Measurements from ENCODE around the gene C1orf167.
A peak's percentile ranks its signal among the peaks of the same experiment; 100 is the strongest.
"Not testable (repeated sequence)": the region's sequence is repeated elsewhere in the genome, so short reads cannot be mapped to it uniquely, and the experiment has no call there.

Gene C1orf167

DNA sequence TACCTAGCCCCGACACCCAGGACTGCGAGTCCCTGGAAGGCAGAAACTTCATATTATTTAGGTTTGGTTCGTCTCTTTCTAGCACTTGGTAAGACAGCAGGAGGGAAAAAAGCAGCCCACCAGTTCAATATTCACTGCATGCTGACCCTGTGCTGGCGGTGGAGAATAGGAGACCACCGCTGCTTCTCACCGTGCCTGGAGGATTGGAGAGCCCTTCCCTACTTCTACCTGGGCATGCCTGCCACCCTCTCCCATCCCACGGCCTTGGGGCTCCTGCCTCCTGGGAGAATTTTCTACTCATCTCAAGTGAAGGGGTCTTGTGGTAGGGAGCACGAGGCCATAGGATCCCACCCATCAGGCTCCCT, 38.4 kb downstream of the C1orf167 start:
- DNase-seq (ENCODE audit: low read depth), result no peak

DNA sequence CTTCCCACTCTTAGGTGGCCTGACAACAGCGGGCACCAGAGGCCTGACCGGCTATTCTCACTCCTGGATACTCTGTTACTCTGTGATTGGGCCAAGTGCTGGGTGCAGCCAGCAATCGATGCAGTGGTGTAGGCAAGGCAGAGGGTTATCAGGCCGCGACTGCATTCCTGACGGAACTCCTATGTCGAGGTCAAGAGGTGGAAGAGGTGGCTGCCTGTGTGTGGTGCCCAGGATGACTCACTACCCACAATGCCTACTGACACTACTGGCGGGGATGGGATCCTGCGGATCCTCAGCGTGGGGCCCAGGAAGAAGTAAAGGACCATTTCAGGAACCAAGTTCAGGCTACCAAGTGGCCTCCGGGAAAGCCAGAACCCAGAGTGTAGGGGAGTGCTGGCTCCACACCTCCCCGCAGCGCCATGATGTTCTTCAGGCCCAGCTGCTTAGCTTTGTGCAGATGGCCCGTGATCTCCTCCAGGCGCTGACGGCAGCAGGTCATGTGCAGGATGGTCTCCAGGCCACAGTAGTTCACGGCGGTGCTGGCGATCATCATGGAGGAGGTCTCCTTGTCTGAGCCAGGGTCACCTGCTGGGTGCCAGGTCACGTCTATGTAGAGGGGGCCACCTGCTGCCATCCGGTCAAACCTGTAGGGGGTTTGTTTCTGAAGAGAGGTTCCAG, 38.9 kb downstream of the C1orf167 start:
- no peak for DNase-seq (ENCODE audit: low read depth)

DNA sequence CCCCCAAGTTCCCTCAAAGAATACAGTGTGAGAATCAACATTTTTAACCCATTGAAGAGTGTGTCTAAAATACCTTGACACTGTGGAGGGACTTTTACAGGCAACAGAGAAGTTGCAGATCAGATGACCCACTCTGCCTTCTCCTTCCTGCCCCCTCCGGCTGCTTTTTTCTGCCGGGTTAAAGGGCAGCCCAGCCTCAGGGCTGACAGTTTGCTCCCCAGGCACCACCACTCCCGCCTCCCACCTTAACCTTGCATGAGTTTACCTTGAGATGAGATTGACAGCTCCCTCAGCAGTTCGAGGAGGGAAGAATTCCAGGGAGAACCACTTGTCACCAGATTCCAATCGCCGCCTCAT, 40.6 kb downstream of the C1orf167 start:
- no peak for DNase-seq (ENCODE audit: low read depth)

DNA sequence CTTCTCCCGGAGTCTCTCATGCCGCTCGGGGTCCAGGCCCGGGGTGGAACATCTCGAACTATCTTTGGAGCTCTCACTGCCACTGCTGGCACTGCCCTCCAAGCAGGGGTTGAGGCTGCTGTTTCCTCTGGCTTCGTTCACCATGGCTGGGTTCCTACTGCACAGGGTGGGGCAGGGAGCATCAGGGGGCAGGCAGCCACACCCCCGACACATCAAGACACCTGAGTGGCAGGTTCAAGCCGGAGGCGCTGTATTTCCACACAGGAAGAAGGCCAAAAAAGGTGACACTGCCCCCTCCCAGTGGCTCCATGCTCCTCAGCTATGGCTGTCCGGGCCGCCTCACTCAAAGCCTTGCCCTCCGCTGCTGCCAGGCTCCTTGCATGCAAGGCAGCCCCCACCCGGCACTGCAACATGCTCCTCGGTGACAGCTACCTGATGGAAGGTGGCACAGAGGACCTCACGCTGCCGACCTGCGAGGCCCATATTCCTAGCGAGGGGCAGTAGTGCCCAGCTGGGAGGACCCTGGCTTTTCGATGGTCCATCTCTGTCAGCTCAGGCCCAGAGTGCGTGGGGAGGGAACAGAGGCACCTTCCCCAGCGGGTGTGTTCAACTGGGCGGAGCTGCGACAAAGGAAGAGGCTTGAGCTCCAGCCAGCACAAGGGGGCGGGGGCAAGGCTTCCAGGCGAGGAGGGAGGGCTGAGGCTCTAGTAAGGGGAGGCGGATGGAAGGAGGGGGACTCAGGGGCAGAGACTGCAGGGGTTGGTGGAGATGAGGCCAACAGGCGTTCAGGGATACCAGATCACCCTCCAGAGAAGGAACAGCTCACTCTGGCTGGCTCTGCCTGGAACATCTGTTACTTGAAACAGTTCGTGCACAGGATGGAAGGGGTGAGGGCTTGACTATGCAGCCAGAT, 41.2 kb downstream of the C1orf167 start:
- DNase-seq (ENCODE audit: low read depth), result peak; percentile 58

DNA sequence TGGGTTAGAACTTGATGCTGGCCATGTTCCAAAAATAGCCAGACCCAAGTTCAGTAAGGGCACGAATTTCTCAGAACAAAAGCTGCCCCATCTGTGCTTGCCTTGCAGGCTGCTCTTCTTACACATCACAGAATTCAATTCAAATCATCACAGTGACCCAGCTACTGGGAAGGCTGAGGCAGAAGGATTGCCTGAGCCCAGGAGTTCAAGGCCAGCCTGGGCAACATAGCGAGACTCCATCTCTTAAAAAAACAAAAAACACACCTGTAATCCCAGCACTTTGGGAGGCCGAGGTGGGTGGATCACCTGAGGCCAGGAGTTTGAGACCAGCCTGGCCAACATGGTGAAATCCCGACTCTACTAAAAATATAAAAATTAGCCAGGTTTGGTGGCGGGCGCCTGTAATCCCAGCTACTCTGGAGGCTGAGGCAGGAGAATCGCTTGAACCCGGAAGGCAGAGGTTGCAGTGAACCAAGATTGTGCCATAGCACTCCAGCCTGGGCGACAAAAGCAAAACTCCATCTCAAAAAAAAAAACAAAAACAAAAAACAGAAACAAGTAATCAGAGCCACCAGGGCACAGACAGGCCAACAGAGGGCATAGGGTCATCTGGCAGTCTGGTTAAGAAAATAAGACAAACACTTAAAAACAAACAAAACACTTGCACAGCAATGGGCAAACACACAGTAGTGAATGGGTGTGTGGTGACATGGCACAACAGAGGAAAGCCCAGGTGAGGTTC, 42.1 kb downstream of the C1orf167 start:
- DNase-seq (ENCODE audit: low read depth), result not testable (repeated sequence)

DNA sequence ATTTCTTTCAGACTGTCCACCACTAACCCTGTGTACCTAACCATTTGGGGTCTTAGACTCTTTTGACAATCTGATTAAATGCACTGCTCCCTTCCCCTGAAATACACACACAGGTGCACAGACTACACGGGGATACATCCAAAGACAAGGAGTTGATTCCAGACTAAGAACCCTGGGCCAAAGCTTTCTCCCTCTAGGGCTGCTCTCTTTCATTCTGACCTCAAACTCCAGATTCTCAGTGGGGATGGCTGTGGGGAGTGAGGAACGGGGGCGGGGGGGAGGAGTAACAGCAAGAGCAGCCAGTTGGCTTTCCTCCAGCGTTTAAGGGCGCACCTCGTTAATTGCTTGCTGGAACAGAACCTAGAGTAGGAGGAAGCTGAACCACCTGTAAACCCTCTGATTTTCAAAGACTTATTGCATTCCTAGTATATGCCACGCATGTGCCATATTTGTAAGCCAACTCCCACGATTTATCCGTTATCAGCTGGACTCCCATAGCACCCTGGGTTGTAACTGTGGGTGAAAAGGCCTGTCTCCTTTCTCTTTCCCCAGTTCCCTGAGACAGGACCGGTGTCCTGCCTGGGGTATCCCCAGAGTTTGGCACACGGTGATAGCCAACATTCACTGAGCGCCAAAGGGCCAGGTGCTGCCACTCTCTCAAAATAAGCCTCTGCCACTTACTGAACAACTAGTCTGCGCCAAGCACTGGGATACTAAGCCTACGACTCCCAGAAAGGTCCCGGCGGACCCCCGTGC, 42.9 kb downstream of the C1orf167 start:
- DNase-seq (ENCODE audit: low read depth), result no peak

DNA sequence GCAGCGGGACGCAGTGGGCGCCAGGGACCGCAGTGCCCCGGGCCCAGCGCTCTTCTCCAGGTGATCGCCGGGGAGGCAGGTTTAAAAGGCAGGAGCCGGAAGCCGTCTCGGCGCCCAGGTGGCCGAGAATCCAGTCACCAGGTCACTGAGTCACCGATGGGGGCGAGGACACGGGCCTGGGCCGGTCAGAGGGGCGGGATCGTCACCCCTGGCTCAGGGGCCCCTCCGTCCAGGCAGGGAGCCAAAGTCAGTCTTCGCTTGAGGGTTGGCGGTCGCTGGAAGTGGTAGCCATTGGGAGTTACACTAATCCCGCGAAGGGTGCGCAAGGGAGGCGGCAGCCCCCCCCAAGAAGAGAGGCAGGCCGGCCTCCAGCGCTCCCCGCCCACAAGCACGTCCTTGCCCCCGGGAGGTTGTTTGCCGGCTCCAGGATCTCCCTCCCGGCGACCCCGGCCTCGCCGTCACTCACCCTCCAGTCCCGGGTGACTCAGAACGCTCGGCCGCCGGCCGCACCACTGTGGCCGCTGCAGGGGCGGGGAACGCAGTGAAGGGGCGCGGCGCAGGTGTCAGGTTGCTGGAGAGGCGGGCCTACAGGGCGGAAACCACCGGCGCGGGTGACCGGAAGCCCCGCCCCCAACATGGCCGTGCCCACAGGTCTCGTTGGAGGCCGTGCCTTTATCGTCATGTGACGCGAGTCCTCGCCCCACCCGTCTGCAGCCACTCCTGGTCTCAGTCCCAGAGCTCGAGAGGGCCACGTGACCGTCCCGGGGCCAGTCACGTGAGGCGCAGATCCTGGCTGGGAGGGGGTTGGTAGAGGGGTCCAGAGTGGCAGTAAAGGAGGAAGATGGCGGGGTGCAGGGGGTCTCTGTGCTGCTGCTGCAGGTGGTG, 43.7 kb downstream of the C1orf167 start, which contains the start of the genes CLCN6 and MTHFR:
TSS of gene CLCN6 (plus strand) at position 770 of the 885 bp plus-strand sequence. CDS start at position 842, 72 bp downstream.
TSS of gene MTHFR (minus strand) at position 543 of the 885 bp plus-strand sequence. CDS start 2,848 bp downstream, outside the sequence.
- DNase-seq (ENCODE audit: low read depth), result peak; percentile 95

DNA sequence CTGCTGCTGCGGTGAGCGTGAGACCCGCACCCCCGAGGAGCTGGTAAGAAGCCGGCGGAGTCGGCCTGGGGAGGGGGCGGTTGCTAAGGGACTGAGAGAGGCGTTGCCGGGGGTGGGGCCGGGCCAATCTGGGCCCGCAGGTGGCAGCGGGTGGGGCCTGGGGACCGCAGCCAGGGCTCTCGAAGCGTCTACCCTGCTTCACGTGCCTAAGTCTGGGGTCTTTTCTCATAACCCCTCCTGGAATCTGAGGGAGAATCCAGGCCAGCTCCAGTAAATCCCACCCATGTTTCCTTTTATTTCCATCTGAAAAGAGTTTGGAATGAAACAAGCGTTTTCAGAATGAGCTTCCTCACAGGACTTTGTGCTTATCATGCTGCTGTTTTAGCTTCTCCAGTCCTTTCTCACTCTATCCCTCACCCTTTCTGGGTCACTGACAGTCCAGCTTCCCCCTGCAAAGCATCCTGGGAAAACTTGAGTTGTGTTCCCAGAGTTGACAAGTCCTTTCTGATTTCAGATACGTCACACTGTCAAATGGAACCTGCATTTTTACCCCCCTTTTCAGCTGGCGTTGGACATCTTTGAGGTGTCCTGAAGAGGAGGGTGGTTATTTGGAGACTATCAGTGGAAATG, 44.4 kb downstream of the C1orf167 start:
- no peak for DNase-seq (ENCODE audit: low read depth)

DNA sequence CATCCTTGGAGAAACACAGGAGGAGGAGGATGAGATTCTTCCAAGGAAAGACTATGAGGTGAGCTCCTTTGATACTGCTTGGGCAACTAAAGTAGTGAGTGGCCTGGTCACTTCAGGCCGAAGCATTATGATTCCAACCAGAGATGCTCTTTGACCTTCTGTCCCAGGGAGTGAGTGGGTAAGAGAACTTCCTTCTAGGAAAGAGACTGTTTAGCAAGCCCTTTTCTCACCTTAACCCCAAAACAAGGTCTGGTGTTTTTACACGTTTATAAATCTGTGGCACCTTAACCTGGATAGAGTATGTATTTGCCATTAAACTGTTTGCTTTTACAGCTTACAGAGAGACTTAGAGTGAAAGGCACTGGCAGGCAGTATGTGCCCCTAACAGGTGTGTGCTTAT, 45.1 kb downstream of the C1orf167 start:
- no peak for DNase-seq (ENCODE audit: low read depth)

DNA sequence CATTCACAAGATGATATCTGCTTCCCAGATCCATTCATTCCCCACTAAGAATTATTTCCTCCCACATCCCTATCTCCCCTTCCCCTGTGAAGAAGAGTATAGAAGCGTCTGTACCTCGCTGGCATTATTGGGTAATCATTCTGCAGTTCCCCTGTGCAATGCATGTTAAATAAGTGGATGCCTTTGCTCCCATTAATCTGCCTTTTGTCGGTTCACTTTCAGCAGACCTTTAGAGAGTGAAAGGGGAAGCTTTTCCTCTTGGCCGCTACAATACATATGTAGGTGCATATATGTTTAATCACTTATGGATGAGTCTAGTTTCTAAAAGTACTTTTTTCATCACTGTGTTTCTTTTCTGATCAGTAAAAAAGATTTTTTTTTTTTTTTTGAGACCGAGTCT, 51.0 kb downstream of the C1orf167 start:
- no peak for DNase-seq (ENCODE audit: low read depth)

DNA sequence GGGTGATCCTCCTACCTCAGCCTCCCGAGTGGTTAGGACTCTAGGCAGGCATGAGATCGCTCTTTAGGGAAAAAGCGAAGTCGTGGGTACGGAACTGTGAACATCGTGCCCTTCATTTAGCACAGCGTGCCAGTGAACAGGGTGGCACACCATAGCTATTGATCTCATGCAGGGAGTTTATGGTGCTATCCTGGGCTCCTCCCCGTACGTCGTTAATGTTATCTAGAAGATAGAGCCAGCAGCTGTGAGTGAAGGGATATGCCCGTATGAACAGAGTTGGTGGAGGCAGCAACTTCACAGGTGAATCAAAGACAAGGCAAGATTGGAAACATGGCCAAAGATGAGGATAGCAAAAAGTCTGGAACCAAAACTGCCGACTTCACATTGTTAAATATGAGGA, 55.2 kb downstream of the C1orf167 start:
- no peak for DNase-seq (ENCODE audit: low read depth)

DNA sequence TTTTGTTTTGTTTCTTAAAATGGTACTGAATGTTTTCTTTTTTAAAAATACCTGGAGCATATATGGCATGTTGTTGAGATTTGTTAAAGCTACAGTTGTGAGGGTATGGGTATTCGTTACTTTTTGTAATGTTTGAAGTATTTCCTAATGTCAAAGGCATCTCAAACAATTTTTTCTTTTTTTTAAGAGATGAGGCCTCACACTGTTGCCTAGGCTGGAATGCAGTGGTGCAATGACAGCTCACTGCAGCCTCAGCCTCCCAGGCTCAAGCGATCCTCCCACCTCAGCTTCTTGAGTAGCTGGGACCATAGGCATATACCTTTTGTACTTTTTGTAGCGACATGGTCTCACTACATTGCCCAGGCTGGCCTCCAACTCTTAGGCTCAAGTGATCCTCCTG, 60.1 kb downstream of the C1orf167 start:
- DNase-seq (ENCODE audit: low read depth), result no peak

DNA sequence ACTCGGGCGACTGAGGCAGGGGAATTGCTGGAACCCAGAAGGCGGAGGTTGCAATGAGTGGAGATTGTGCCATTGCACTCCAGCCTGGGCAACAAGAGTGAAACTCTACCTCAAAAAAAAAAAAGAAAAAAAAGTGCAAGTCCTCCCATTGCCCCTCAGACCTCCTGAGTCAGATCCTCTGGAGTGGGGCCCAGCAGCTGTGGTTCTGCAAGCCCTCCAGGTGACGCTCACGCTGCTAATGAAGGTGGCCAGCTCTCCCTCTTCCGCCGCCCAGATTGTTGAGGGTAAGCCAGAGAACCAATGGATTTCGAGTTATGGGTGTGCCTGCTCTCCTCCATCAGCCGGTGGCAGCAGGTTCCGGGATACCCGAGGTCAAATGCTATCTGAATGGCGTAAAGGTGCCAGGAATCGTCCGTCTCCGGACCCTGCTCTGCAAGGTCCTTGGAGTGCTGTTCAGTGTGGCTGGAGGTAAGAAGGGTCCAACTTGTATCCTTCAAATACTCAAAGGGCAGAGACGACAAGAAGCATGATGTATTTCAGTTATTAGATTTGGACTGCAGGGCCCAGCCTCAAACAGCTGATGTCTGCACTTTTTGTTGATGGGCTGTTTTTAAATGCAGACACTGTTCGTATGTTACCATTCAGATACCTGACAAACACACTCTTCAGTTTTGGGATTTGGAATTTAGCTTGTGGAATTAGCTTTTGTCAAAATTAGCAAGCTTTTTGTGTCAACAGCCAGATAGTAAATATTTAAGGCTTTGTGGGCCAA, 61.6 kb downstream of the C1orf167 start:
- DNase-seq (ENCODE audit: low read depth), result no peak

DNA sequence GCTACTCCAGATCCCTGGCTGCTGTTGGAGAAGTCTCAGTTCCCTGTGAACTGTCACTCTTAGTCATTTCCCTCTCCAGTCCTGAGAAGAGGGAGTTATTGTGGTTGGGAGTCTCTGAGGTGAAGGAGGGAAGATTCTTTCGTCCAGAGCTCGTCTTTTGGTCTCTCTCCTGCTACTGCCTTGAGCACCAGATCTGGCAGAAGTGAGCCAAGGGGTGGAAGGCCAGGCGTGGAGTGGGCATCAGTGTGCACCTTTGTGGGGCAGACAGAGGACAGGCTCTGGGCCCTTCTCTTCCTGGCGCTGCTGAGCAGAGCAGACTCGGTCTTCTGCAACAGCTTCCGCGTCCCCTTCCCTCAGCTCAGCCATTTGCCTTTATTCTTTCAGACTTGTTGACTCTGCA, 63.1 kb downstream of the C1orf167 start:
- no peak for DNase-seq (ENCODE audit: low read depth)

DNA sequence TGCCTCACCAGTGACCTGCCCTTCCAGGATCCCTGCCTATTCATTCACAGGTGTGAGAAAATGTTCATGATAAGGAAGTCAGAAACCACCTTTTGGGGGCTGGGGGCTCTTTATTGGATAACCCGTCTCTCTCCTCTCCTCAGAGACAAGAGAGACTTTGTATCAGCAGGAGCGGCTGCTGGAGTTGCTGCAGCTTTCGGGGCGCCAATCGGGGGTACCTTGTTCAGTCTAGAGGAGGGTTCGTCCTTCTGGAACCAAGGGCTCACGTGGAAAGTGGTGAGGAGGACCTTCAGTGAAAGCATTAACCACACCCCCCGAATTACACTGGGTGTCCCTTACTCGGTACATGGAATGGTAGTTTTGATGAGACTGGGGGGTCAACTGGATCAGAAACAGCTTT, 65.0 kb downstream of the C1orf167 start:
- no peak for DNase-seq (ENCODE audit: low read depth)

DNA sequence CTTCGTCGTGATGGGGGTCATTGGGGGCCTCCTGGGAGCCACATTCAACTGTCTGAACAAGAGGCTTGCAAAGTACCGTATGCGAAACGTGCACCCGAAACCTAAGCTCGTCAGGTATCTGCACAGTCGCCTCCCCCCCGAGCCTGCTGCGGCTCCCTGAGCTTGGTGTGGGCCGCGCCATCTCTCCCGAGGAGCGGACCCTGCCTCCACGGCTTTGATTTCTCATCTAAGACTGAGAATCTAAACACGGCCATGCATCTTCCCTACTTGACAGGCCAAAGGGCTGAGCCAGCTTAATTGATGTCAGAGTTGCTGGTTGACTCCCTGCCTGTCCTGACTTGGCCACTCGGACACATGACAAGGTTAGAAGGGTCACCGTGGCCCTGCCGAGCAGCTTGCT, 66.5 kb downstream of the C1orf167 start:
- DNase-seq (ENCODE audit: low read depth), result no peak

DNA sequence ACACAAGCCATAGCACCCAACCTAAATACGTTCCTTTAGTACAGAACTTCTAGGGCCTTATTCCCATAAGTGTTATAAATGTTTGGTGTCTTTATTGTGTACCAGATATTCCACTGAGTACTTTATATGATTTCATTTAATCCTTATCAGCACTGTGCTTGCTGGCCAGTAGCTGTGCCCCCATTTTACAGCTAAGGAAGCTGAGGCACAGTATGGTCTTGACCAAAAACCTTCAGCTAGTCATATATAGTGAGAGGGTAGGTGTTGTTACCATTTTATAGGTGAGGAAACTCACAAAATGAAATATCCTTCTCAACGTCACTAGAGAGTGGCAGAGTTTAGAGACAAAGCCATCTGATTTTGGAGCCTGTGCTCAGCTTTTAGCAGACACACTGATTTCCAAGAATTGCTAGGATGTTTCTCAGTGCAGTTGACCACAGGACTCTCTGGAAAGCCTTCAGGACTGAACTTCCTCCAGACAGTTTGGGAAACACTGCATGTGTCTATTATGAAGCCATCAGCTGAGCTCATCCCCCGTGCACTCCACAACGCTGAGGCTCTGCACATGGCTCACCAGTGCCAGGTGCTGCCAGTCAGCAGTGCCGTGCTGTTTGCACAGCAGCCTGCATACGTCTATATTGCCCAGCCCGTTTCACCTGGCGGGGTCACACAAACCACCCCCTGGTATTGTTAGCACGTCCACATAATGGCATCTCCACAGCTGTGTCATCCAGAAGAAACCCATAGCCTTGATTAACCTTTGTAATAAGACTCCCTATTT, 70.1 kb downstream of the C1orf167 start:
- no peak for DNase-seq (ENCODE audit: low read depth)

DNA sequence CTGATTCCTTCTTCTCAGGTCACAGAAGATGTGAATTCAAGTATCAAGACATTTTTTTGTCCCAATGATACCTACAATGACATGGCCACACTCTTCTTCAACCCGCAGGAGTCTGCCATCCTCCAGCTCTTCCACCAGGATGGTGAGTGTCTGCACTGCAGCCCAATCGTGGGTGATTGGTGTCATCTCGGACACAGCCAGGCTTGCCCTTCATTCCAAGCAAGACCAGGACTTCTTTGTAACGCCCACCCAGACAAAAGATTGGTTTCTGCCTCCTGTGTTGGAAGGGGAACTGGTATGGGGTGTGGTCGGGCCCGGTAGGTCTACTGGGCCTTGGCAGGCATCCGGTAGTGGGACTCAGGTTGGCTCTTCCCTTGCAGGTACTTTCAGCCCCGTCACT, 71.5 kb downstream of the C1orf167 start:
- no peak for DNase-seq (ENCODE audit: low read depth)

DNA sequence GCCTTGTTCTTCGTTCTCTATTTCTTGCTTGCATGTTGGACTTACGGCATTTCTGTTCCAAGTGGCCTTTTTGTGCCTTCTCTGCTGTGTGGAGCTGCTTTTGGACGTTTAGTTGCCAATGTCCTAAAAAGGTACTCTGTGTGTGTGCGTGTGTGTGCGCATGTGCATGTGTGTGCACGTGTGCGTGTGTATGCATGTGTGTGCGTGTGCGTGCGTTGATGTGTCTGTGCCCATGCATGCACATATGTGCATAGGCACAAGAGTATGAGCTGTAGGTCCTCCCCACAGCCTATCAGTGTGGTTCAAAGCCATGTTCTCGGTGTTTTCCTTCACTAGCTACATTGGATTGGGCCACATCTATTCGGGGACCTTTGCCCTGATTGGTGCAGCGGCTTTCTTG, 71.9 kb downstream of the C1orf167 start:
- DNase-seq (ENCODE audit: low read depth), result no peak
